HCT116 (cell line): ENCODE data around the gene LRRC52. TPM values are rescaled to one million over a fixed set of nuclear protein-coding genes. Genes with fewer than 3 reads are reported as not detected.

Experiments
- ATAC-seq: fragments of 200-7000 bp; cut with Tn5 transposase; 2 replicates; pipeline ENCODE4 v1.9.1; 2020; ENCODE audit warnings: mild to moderate bottlenecking, moderate library complexity
- BruUV-seq: library from RNA; stranded (reverse); fragments of 400-500 nt; replicated peaks from 2 replicates; lab custom pipeline; 2021; lab: Mats Ljungman, UMichigan
- CTCF ChIA-PET: fragments of 300-600 bp; sonication (Branson Sonifier 250); formaldehyde crosslinking; loops from one replicate; lab custom pipeline; 2021; ENCODE audit warnings: antibody characterized with exemption; lab: Charles Lee
- POLR2A ChIA-PET: fragments of 300-600, 350-600 bp; sonication (Branson Sonifier 250); formaldehyde crosslinking; loops from one replicate; lab custom pipeline; 2021; ENCODE audit warnings: antibody characterized with exemption; lab: Charles Lee
- RAD21 ChIA-PET, 2 experiments: fragments of 300-600 bp; sonication (Branson Sonifier 250); formaldehyde crosslinking; loops; one replicate each; lab custom pipeline; 2023; ENCODE audit warnings: low total read pairs in 2 of 2; ENCODE audit not compliant: uncharacterized antibody in 2 of 2, unreplicated experiment in 2 of 2, low non-redundant PET in 1 of 2; lab: Charles Lee
- DNase-seq: peaks from one replicate; pipeline ENCODE4 v3.0.0-alpha.2; 2010; ENCODE audit warnings: low read depth, low spot score
- H2AFZ ChIP-seq: fragments of 200-600 bp; shearing (Covaris generic), sonication (generic); 2 replicates; pipeline ENCODE4 v1.6.1; 2017; ENCODE audit warnings: low read depth, mixed run types, mixed read lengths, antibody characterized with exemption, low read length; ENCODE audit not compliant: poor library complexity, severe bottlenecking
- H3K27ac ChIP-seq: 2 replicates; pipeline ENCODE4 v1.5.1; 2012; ENCODE audit warnings: low read depth, low read length
- H3K27me3 ChIP-seq: fragments of 200-600 bp; sonication (generic); 2 replicates; pipeline ENCODE4 v1.6.1; 2016; ENCODE audit warnings: mixed run types, low read length, mixed read lengths; ENCODE audit not compliant: insufficient read depth
- H3K36me3 ChIP-seq, 2 experiments: fragments of 200-500 bp in 1 of 2; fragments of 200-600 bp in 1 of 2; sonication (Bioruptor generic) in 1 of 2; sonication (generic) in 1 of 2; 2 replicates each; pipeline versions ENCODE4 v1.5.1 to v1.6.1; 2014 to 2016; ENCODE audit warnings: low read length in 2 of 2, inconsistent platforms in 1 of 2, mixed read lengths in 1 of 2, mixed run types in 1 of 2; ENCODE audit not compliant: insufficient read depth in 2 of 2, control insufficient read depth in 1 of 2
- H3K4me1 ChIP-seq, 2 experiments: fragments of 200-600 bp in 1 of 2; sonication (generic) in 1 of 2; 2 replicates each; pipeline versions ENCODE4 v1.5.1 to v1.6.1; 2012 to 2017; ENCODE audit warnings: low read length in 2 of 2, inconsistent platforms in 1 of 2, mild to moderate bottlenecking in 1 of 2, mixed read lengths in 1 of 2, mixed run types in 1 of 2, moderate library complexity in 1 of 2; ENCODE audit not compliant: insufficient read depth in 2 of 2, control insufficient read depth in 1 of 2
- H3K4me2 ChIP-seq: fragments of 200-600 bp; sonication (generic); 2 replicates; pipeline ENCODE4 v1.6.1; 2017; ENCODE audit warnings: mixed run types, low read length, mixed read lengths
- H3K4me3 ChIP-seq, 2 experiments: fragments of 200-600 bp in 1 of 2; sonication (generic) in 1 of 2; replicated peaks in 1 of 2; 2 replicates each; pipeline ENCODE4 v1.5.1; 2011 to 2016; ENCODE audit warnings: low read length in 2 of 2, control low read depth in 1 of 2, low read depth in 1 of 2, mild to moderate bottlenecking in 1 of 2, mixed read lengths in 1 of 2, mixed run types in 1 of 2
- H3K79me2 ChIP-seq: fragments of 200-600 bp; sonication (generic); 2 replicates; pipeline ENCODE4 v1.6.1; 2017; ENCODE audit warnings: mild to moderate bottlenecking, mixed run types, low read length, moderate library complexity, mixed read lengths; ENCODE audit not compliant: insufficient read depth
- H3K9ac ChIP-seq: fragments of 200-600 bp; sonication (generic); 2 replicates; pipeline ENCODE4 v1.6.1; 2016; ENCODE audit warnings: low read length, mixed read lengths
- H3K9me2 ChIP-seq: fragments of 200-600 bp; sonication (generic), shearing (Covaris generic); 2 replicates; pipeline ENCODE4 v1.6.1; 2017; ENCODE audit warnings: mixed run types, mild to moderate bottlenecking, moderate library complexity; ENCODE audit not compliant: insufficient read depth
- H3K9me3 ChIP-seq, 2 experiments: fragments of 200-500 bp in 1 of 2; fragments of 200-600 bp in 1 of 2; sonication (Bioruptor generic) in 1 of 2; sonication (generic) in 1 of 2; 2 replicates each; pipeline ENCODE4 v1.6.1; 2014 to 2017; ENCODE audit warnings: low read length in 2 of 2, mixed read lengths in 2 of 2, inconsistent platforms in 1 of 2, low read depth in 1 of 2, mild to moderate bottlenecking in 1 of 2, mixed run types in 1 of 2, moderate library complexity in 1 of 2; ENCODE audit not compliant: control insufficient read depth in 1 of 2, insufficient read depth in 1 of 2
- H4K20me1 ChIP-seq: fragments of 200-600 bp; sonication (generic), shearing (Covaris generic); 2 replicates; pipeline ENCODE4 v1.6.1; 2017; ENCODE audit warnings: mixed run types, mild to moderate bottlenecking, moderate library complexity; ENCODE audit not compliant: insufficient read depth
- ATF3 ChIP-seq: IDR thresholded peaks from 2 replicates; pipeline ENCODE4 v1.6.1; 2012
- CBX3 ChIP-seq: IDR thresholded peaks from 2 replicates; pipeline ENCODE4 v1.6.1; 2012; ENCODE audit warnings: low read depth
- CEBPB ChIP-seq: IDR thresholded peaks from 2 replicates; pipeline ENCODE4 v1.6.1; 2012; ENCODE audit warnings: low read depth
- ELF1 ChIP-seq: IDR thresholded peaks from 2 replicates; pipeline ENCODE4 v1.6.1; 2012; ENCODE audit warnings: low read depth, borderline replicate concordance
- EZH2 ChIP-seq: fragments of 200-600 bp; sonication (generic); IDR thresholded peaks from 2 replicates; pipeline ENCODE4 v1.6.1; 2017; ENCODE audit warnings: antibody characterized with exemption, mixed run types
- EZH2phosphoT487 ChIP-seq: fragments of 200-600 bp; IDR thresholded peaks from 2 replicates; pipeline ENCODE4 v1.6.1; 2018; ENCODE audit warnings: antibody characterized with exemption, borderline replicate concordance
- FOSL1 ChIP-seq: IDR thresholded peaks from 2 replicates; pipeline ENCODE4 v1.6.1; 2012; ENCODE audit warnings: low read depth
- RAD21 ChIP-seq: IDR thresholded peaks from 2 replicates; pipeline ENCODE4 v1.6.1; 2012; ENCODE audit warnings: low read depth, mild to moderate bottlenecking
- REST ChIP-seq: IDR thresholded peaks from 2 replicates; pipeline ENCODE4 v1.6.1; 2012; ENCODE audit warnings: low read depth
- SIN3A ChIP-seq: IDR thresholded peaks from 2 replicates; pipeline ENCODE4 v1.6.1; 2012; ENCODE audit warnings: low read depth
- SP1 ChIP-seq: IDR thresholded peaks from 2 replicates; pipeline ENCODE4 v1.6.1; 2012; ENCODE audit warnings: low read depth
- SRF ChIP-seq: IDR thresholded peaks from 2 replicates; pipeline ENCODE4 v1.6.1; 2012; ENCODE audit warnings: low read depth
- TCF7L2 ChIP-seq: IDR thresholded peaks from 2 replicates; pipeline ENCODE4 v1.7.0; 2011; ENCODE audit warnings: borderline replicate concordance, inconsistent platforms; ENCODE audit not compliant: insufficient read depth, insufficient read length; ENCODE audit errors: extremely low read depth
- YY1 ChIP-seq: IDR thresholded peaks from 2 replicates; pipeline ENCODE4 v1.6.1; 2011; ENCODE audit warnings: low read length, low read depth, moderate library complexity, mild to moderate bottlenecking; ENCODE audit not compliant: insufficient replicate concordance; ENCODE audit errors: extremely low read depth
- ZBTB33 ChIP-seq: IDR thresholded peaks from 2 replicates; pipeline ENCODE4 v1.6.1; 2011; ENCODE audit warnings: mild to moderate bottlenecking, low read length, moderate library complexity; ENCODE audit not compliant: insufficient replicate concordance; ENCODE audit errors: extremely low read depth
- ZFX ChIP-seq: fragments of 450-650 bp; IDR thresholded peaks from 2 replicates; pipeline ENCODE4 v1.6.1; 2017
- ZNF274 ChIP-seq: fragments of 200-500 bp; sonication (Bioruptor generic); IDR thresholded peaks from 2 replicates; pipeline ENCODE4 v1.6.1; 2014; ENCODE audit warnings: mild to moderate bottlenecking, low read depth, low read length, inconsistent platforms
- intact Hi-C: fragments of 100-400 bp; cut with micrococcal nuclease; formaldehyde crosslinking; loops from 2 replicates; pipeline ENCODE4 v1.10.0; 2022
- total RNA-seq: library from RNA; stranded (reverse); gene quantifications from one replicate; pipeline ENCODE4 v1.2.1, GENCODE V29; 2021; ENCODE audit not compliant: unreplicated experiment
- TF ChIP-seq, protein P1 (sequence below), 3 experiments: fragments of 200-600 bp in 1 of 3; sonication (generic) in 1 of 3; IDR thresholded peaks in 2 of 3; conservative IDR thresholded peaks in 1 of 3; 2 replicates each; pipeline ENCODE4 v1.5.1; 2012 to 2017; ENCODE audit warnings: low read depth in 2 of 3, low read length in 2 of 3, antibody characterized with exemption in 1 of 3, borderline replicate concordance in 1 of 3, control low read depth in 1 of 3, mild to moderate bottlenecking in 1 of 3, mixed read lengths in 1 of 3, mixed run types in 1 of 3, moderate library complexity in 1 of 3; ENCODE audit not compliant: insufficient read depth in 1 of 3
- TF ChIP-seq, protein P2 (sequence below): IDR thresholded peaks from 2 replicates; pipeline ENCODE4 v1.6.1; 2012

LRRC52 gene
- total RNA-seq, 1 experiment from 2014 or later, result not detected

GRCh38 chr1:165595246-165595938 is 51.6 kb downstream of the LRRC52 start:
- Histone ChIP-seq H3K9ac (no peak overlapping the region), H3K4me1 (peaks cover 12 to 20% of the 10 kb centered on the region in 2 experiments), H3K36me3 (no peaks in the 10 kb centered on the region), H3K9me3 (no peaks in the 10 kb centered on the region), H3K79me2 (no peaks in the 10 kb centered on the region), H3K9me2 (no peaks in the 10 kb centered on the region), H4K20me1 (no peaks in the 10 kb centered on the region), H3K4me2 (no peak overlapping the region), H3K4me3 (no peak overlapping the region), H3K27ac (no peak overlapping the region), H2AFZ (no peak overlapping the region), H3K27me3 (peaks cover 21% of the 10 kb centered on the region)
- ATAC-seq, result no peak
- intact Hi-C loops, result loop anchor here (10.0 kb wide), 2 partner anchors 481 to 839 kb away; no protein-coding TSS in a partner anchor
- CTCF ChIA-PET, result interaction anchor here (4.0 kb wide), 1 partner anchor 189 kb away, joined by 26 read pairs; no protein-coding TSS in a partner anchor
- POLR2A ChIA-PET, result no interaction called here
- RAD21 ChIA-PET, result no interaction called here
- DNase-seq, result no peak
- no TSS peak for BruUV-seq
- TF ChIP-seq TCF7L2 (no peak), ZBTB33 (no peak), SRF (no peak), YY1 (no peak), EZH2phosphoT487 (no peak), CBX3 (no peak), RAD21 (no peak), ZFX (no peak), EZH2 (no peak), ZNF274 (no peak), SP1 (no peak), CEBPB (no peak), ELF1 (no peak), SIN3A (no peak), FOSL1 (no peak), REST (no peak), ATF3 (no peak)
- TF ChIP-seq, protein P1, sequence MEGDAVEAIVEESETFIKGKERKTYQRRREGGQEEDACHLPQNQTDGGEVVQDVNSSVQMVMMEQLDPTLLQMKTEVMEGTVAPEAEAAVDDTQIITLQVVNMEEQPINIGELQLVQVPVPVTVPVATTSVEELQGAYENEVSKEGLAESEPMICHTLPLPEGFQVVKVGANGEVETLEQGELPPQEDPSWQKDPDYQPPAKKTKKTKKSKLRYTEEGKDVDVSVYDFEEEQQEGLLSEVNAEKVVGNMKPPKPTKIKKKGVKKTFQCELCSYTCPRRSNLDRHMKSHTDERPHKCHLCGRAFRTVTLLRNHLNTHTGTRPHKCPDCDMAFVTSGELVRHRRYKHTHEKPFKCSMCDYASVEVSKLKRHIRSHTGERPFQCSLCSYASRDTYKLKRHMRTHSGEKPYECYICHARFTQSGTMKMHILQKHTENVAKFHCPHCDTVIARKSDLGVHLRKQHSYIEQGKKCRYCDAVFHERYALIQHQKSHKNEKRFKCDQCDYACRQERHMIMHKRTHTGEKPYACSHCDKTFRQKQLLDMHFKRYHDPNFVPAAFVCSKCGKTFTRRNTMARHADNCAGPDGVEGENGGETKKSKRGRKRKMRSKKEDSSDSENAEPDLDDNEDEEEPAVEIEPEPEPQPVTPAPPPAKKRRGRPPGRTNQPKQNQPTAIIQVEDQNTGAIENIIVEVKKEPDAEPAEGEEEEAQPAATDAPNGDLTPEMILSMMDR (IDR thresholded peaks at IDR 0.05 in 2 of 3, conservative IDR thresholded peaks at IDR 0.05 in 1 of 3; ENCODE audit: borderline replicate concordance in 1 of 3, insufficient read depth in 1 of 3, low read depth in 2 of 3, low read length in 2 of 3), result no peak
- TF ChIP-seq, protein P2, sequence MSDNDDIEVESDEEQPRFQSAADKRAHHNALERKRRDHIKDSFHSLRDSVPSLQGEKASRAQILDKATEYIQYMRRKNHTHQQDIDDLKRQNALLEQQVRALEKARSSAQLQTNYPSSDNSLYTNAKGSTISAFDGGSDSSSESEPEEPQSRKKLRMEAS, result no peak
